HepG2 (cell line): ENCODE results near the gene TSR1. TPM values are rescaled to one million over a fixed set of nuclear protein-coding genes. Genes with fewer than 3 reads are reported as not detected.

Experiments
- ATAC-seq: fragments of 200-7000 bp; cut with Tn5 transposase; 3 replicates; pipeline ENCODE4 v1.9.1; 2020; ENCODE audit warnings: mild to moderate bottlenecking, moderate library complexity
- BruUV-seq: library from RNA; stranded (reverse); fragments of 400-500 nt; replicated peaks from 2 replicates; lab custom pipeline; 2021; lab: Mats Ljungman, UMichigan
- CTCF ChIA-PET: fragments of 300-600 bp; formaldehyde crosslinking; extraction: SDS; loops from one replicate; lab custom pipeline; 2021; ENCODE audit warnings: low total read pairs, inconsistent platforms, low intra/inter-chr PET ratio; lab: Yijun Ruan, JAX
- POLR2A ChIA-PET: fragments of 350-600 bp; sonication (Branson Sonifier 250); formaldehyde crosslinking; loops from one replicate; lab custom pipeline; 2020; ENCODE audit warnings: antibody characterized with exemption, inconsistent platforms; lab: Yijun Ruan, JAX
- DNase-seq: peaks from one replicate; pipeline ENCODE4 v3.0.0-alpha.2; 2015; ENCODE audit warnings: low spot score
- FAIRE-seq: peaks from 3 replicates; lab custom pipeline; 2011; peaks lifted over from hg19 to GRCh38; lab: Jason Lieb, UNC
- H2AFZ ChIP-seq: one replicate; pipeline ENCODE4 v1.6.1; 2011; ENCODE audit warnings: low read length, inconsistent platforms
- H3K27ac ChIP-seq: fragments of 300-600 bp; 3 replicates; pipeline ENCODE4 v1.8.0; 2011; ENCODE audit warnings: mixed run types, mild to moderate bottlenecking, mixed read lengths, low read length, inconsistent platforms; ENCODE audit not compliant: insufficient read depth; ENCODE audit errors: extremely low read length
- H3K27me3 ChIP-seq, 2 experiments: fragments of 200-600 bp in 1 of 2; 2 replicates in 1 of 2; 3 replicates in 1 of 2; pipeline versions ENCODE4 v1.6.0 to v1.8.0; 2011; ENCODE audit warnings: low read length in 2 of 2, mild to moderate bottlenecking in 2 of 2, moderate library complexity in 2 of 2, inconsistent platforms in 1 of 2; ENCODE audit not compliant: insufficient read depth in 2 of 2, control insufficient read depth in 1 of 2
- H3K36me3 ChIP-seq, 2 experiments: fragments of 200-600 bp in 1 of 2; replicated peaks in 1 of 2; 2 replicates in 1 of 2; 3 replicates in 1 of 2; pipeline versions ENCODE4 v1.5.1 to v1.8.0; 2011; ENCODE audit warnings: low read length in 2 of 2, inconsistent platforms in 1 of 2; ENCODE audit not compliant: insufficient read depth in 2 of 2, control insufficient read depth in 1 of 2
- H3K4me1 ChIP-seq: 2 replicates; pipeline ENCODE4 v1.5.1; 2012; ENCODE audit warnings: low read length, inconsistent platforms; ENCODE audit not compliant: insufficient read depth
- H3K4me2 ChIP-seq: 2 replicates; pipeline ENCODE4 v1.6.0; 2011; ENCODE audit warnings: low read depth, low read length, inconsistent platforms
- H3K4me3 ChIP-seq, 3 experiments: fragments of 200-600 bp in 1 of 3; sonication (generic), shearing (Covaris generic) in 1 of 3; replicated peaks in 1 of 3; 2 replicates each; pipeline ENCODE4 v1.5.1; 2011 to 2016; ENCODE audit warnings: low read length in 3 of 3, inconsistent platforms in 2 of 3, low read depth in 2 of 3, mild to moderate bottlenecking in 2 of 3, control low read depth in 1 of 3, mixed read lengths in 1 of 3; ENCODE audit not compliant: insufficient read depth in 1 of 3
- H3K79me2 ChIP-seq: one replicate; pipeline ENCODE4 v1.6.1; 2011; ENCODE audit warnings: low read length, inconsistent platforms; ENCODE audit not compliant: insufficient read depth
- H3K9ac ChIP-seq: 2 replicates; pipeline ENCODE4 v1.6.0; 2011; ENCODE audit warnings: mild to moderate bottlenecking, low read depth, low read length, inconsistent platforms; ENCODE audit not compliant: insufficient read depth
- H3K9me3 ChIP-seq: 2 replicates; pipeline ENCODE4 v1.5.1; 2012; ENCODE audit warnings: mild to moderate bottlenecking, low read length
- H4K20me1 ChIP-seq: 2 replicates; pipeline ENCODE4 v1.6.0; 2011; ENCODE audit warnings: inconsistent platforms, mild to moderate bottlenecking, low read length, moderate library complexity; ENCODE audit not compliant: insufficient read depth
- ELF4 ChIP-seq: sonication (generic); formaldehyde crosslinking; IDR thresholded peaks from 2 replicates; pipeline ENCODE4 v1.5.0; 2020; ENCODE audit warnings: missing genetic modification reagents, mild to moderate bottlenecking, moderate library complexity, borderline replicate concordance
- FOXJ3 ChIP-seq: sonication (generic); formaldehyde crosslinking; IDR thresholded peaks from 2 replicates; pipeline ENCODE4 v1.4.0; 2020; ENCODE audit warnings: missing genetic modification reagents, mild to moderate bottlenecking, borderline replicate concordance
- HOXA7 ChIP-seq: sonication (generic); formaldehyde crosslinking; IDR thresholded peaks from 2 replicates; pipeline ENCODE4 v1.8.1; 2022; ENCODE audit warnings: mild to moderate bottlenecking, missing genetic modification reagents, moderate library complexity
- MXI1 ChIP-seq: IDR thresholded peaks from 3 replicates; pipeline ENCODE4 v1.6.1; 2012; ENCODE audit warnings: low read depth, low read length, inconsistent platforms, borderline replicate concordance
- NR1H2 ChIP-seq: sonication (generic); formaldehyde crosslinking; IDR thresholded peaks from 2 replicates; pipeline ENCODE4 v1.8.1; 2022; ENCODE audit warnings: low read depth, missing genetic modification reagents, borderline replicate concordance
- NR2F1 ChIP-seq, 2 experiments: fragments of 450-650 bp in 1 of 2; formaldehyde crosslinking in 1 of 2; IDR thresholded peaks; 2 replicates each; pipeline versions ENCODE4 v1.5.0 to v1.6.1; 2016 to 2020; ENCODE audit warnings: mild to moderate bottlenecking in 1 of 2, missing compliant biosample characterization in 1 of 2, missing genetic modification reagents in 1 of 2, moderate library complexity in 1 of 2
- RARG ChIP-seq: sonication (generic); formaldehyde crosslinking; IDR thresholded peaks from 2 replicates; pipeline ENCODE4 v1.4.0; 2020; ENCODE audit warnings: low read depth, mild to moderate bottlenecking, missing genetic modification reagents
- SAFB2 ChIP-seq: sonication (generic); formaldehyde crosslinking; IDR thresholded peaks from 2 replicates; pipeline ENCODE4 v1.5.1; 2020; ENCODE audit warnings: missing genetic modification reagents, low read depth, mild to moderate bottlenecking, borderline replicate concordance
- SUZ12 ChIP-seq: fragments of 150-350 bp; IDR thresholded peaks from 2 replicates; pipeline ENCODE4 v1.6.1; 2014; ENCODE audit warnings: low read depth, low read length
- TRIM24 ChIP-seq: sonication (generic); formaldehyde crosslinking; IDR thresholded peaks from 2 replicates; pipeline ENCODE4 v1.8.0; 2022; ENCODE audit warnings: mild to moderate bottlenecking, missing genetic modification reagents
- ZC3H4 ChIP-seq: sonication (generic); formaldehyde crosslinking; IDR thresholded peaks from 2 replicates; pipeline ENCODE4 v1.4.0; 2020; ENCODE audit warnings: missing genetic modification reagents, borderline replicate concordance
- ZNF616 ChIP-seq: sonication (generic); formaldehyde crosslinking; IDR thresholded peaks from 2 replicates; pipeline ENCODE4 v1.5.0; 2020; ENCODE audit warnings: low read depth, mild to moderate bottlenecking, missing genetic modification reagents
- ZNF713 ChIP-seq: sonication (generic); formaldehyde crosslinking; IDR thresholded peaks from 2 replicates; pipeline ENCODE4 v1.4.0; 2020; ENCODE audit warnings: mild to moderate bottlenecking, missing genetic modification reagents
- ZNF883 ChIP-seq: sonication (generic); formaldehyde crosslinking; IDR thresholded peaks from 2 replicates; pipeline ENCODE4 v1.5.1; 2020; ENCODE audit warnings: mild to moderate bottlenecking, missing genetic modification reagents; ENCODE audit errors: not compliant biosample characterization
- ZSCAN29 ChIP-seq: sonication (generic); formaldehyde crosslinking; conservative IDR thresholded peaks from 2 replicates; pipeline ENCODE4 v1.4.0; 2020; ENCODE audit warnings: mild to moderate bottlenecking, missing genetic modification reagents
- WGBS: methylation state at CpG from one replicate; pipeline ENCODE4 v1.1.6; 2017; ENCODE audit warnings: low lambda C conversion rate; 5-methylcytosine and 5-hydroxymethylcytosine counted together
- in situ Hi-C: cut with HindIII; loops from 2 replicates; pipeline ENCODE4 v1.10.0; 2017; ENCODE audit warnings: low pct_unique_long_range_greater_than_20kb; ENCODE audit not compliant: extremely low pct_ligation_motif_present
- intact Hi-C: fragments of 100-400 bp; cut with micrococcal nuclease; formaldehyde crosslinking; loops from one replicate; pipeline ENCODE4 v1.10.0; 2022; ENCODE audit not compliant: unreplicated experiment
- polyA plus RNA-seq, 8 experiments: library from polyadenylated mRNA; depleted of rRNA in 3 of 8; stranded (reverse) in 7 of 8; unstranded in 1 of 8; fragments of >200 nt; fragmentation: Illumina TruSeq in 4 of 8; extraction: Trizol in 4 of 8; gene quantifications; 2 replicates each; pipeline versions ENCODE4 v1.2.1 to v1.2.3, GENCODE V29; 2011 to 2016; ENCODE audit warnings: low read depth in 4 of 8, missing spikeins in 1 of 8, mixed read lengths in 1 of 8; ENCODE audit not compliant: insufficient read depth in 1 of 8
- small RNA-seq, 3 experiments: library from RNA; depleted of rRNA; stranded (forward); fragments of <200 nt; gene quantifications; one replicate each; pipeline ENCODE3, GENCODE V24; 2012; ENCODE audit warnings: low read depth in 2 of 3, low replicate concordance in 1 of 3; ENCODE audit not compliant: insufficient read length in 3 of 3, insufficient read depth in 2 of 3
- total RNA-seq, 5 experiments: library from RNA; depleted of rRNA; stranded (reverse); fragments of >200 nt; fragmentation: Illumina TruSeq; extraction: Trizol; gene quantifications; 2 replicates each; pipeline ENCODE4 v1.2.3, GENCODE V29; 2016; ENCODE audit warnings: low read depth in 1 of 5
- TF ChIP-seq, protein P1 (sequence below): sonication (generic); formaldehyde crosslinking; IDR thresholded peaks from 2 replicates; pipeline ENCODE4 v1.8.1; 2022; ENCODE audit warnings: mild to moderate bottlenecking, missing genetic modification reagents

The TSR1 gene
- total and polyA plus RNA-seq, 2 of the 13 experiments (the other 11 are each of a cell fraction or from before 2014, with no cell fraction given) = 7.1 to 65.8 TPM

DNA sequence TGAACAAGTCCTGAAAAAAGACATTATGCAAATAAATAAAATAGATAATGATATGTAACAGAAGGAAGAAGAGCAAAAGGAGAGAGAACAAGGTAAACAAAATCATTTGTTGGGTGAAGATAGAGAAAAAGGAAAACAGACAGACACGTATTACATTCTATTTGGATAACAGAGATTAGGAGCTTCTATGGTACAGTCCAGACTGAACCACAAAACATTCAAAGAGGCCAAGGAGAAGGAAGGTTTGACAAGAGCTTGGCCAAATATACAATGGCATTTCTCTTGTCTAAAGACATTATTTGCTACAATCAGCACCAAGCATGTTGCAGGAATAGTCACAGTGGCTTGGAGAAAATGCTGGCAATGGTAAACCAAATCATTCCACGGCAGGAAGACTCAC is 61.8 kb downstream of the TSR1 start:
- no TSS peak for BruUV-seq

More for the DNA sequence above, 61.8 kb downstream of the TSR1 start:
- no peaks in the 10 kb centered on the region for H3K9me3 ChIP-seq
- FAIRE-seq = no peak
- H3K36me3 ChIP-seq = peaks cover 7 to 28% of the 10 kb centered on the region in 2 experiments; a peak in 4 of 5 replicates
- no peak overlapping the region for H3K4me2 ChIP-seq
- intact Hi-C loops = no loop called here
- in situ Hi-C loops = no loop called here
- no peak for TF ChIP-seq ZNF883
- TF ChIP-seq SUZ12 = no peak
- TF ChIP-seq ELF4 = no peak
- TF ChIP-seq NR2F1 (CRISPR knock-in tag; IDR thresholded peaks at IDR 0.05) = no peak
- TF ChIP-seq, protein P1, sequence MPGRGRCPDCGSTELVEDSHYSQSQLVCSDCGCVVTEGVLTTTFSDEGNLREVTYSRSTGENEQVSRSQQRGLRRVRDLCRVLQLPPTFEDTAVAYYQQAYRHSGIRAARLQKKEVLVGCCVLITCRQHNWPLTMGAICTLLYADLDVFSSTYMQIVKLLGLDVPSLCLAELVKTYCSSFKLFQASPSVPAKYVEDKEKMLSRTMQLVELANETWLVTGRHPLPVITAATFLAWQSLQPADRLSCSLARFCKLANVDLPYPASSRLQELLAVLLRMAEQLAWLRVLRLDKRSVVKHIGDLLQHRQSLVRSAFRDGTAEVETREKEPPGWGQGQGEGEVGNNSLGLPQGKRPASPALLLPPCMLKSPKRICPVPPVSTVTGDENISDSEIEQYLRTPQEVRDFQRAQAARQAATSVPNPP (CRISPR knock-in tag) = no peak
- TF ChIP-seq ZC3H4 (CRISPR knock-in tag) = no peak
- no peak for TF ChIP-seq NR1H2 (CRISPR knock-in tag)
- TF ChIP-seq HOXA7 = no peak
- no peak for TF ChIP-seq SAFB2 (CRISPR knock-in tag)
- no peak for TF ChIP-seq TRIM24
- no peak for TF ChIP-seq ZNF713 (CRISPR knock-in tag)
- TF ChIP-seq RARG (CRISPR knock-in tag) = no peak
- TF ChIP-seq ZSCAN29 (CRISPR knock-in tag) = no peak
- TF ChIP-seq ZNF616 (CRISPR knock-in tag) = no peak
- TF ChIP-seq FOXJ3 (CRISPR knock-in tag) = no peak
- no peak for TF ChIP-seq MXI1
- H3K4me3 ChIP-seq = no peak overlapping the region
- ATAC-seq = no peak
- no peaks in the 10 kb centered on the region for H3K79me2 ChIP-seq
- no peaks in the 10 kb centered on the region for H3K4me1 ChIP-seq
- no peak for DNase-seq
- CTCF ChIA-PET = no interaction called here
- H3K9ac ChIP-seq = no peak overlapping the region
- H2AFZ ChIP-seq = no peak overlapping the region
- H3K27ac ChIP-seq = no peak overlapping the region
- 69% methylated on average over 2 of the region's 2 CpGs for WGBS
- no peaks in the 10 kb centered on the region; the same call in 1 of the 2 replicates for H4K20me1 ChIP-seq
- H3K27me3 ChIP-seq = no peaks in the 10 kb centered on the region
- POLR2A ChIA-PET = no interaction called here

Small RNAs within 50 kb of the gene (small RNA-seq; reads per million reads assigned to genes)
- gene AC006435.3 (0 reads per million in 3 experiments), gene SNORD91A (158 to 1,250 (median 295) reads per million in 3 experiments), gene SNORD91B (9.1 to 50.1 (median 30.9) reads per million in 3 experiments)

Other genes starting within 250 kb of the TSR1 start
- 14.6 and 15.4 TPM in 2 replicates for gene SMG6, start 32.7 kb downstream of the TSR1 start, total RNA-seq (2016; rRNA removed; fragmentation: Illumina TruSeq; extraction: Trizol)
- gene SMG6, start 32.7 kb downstream of the TSR1 start, polyA plus RNA-seq (2011; rRNA removed) = 4.6 and 5.8 TPM in 2 replicates
- gene SRR, start 32.5 kb downstream of the TSR1 start, total RNA-seq (2016; rRNA removed; fragmentation: Illumina TruSeq; extraction: Trizol) = 3.6 and 8.5 TPM in 2 replicates
- 6.3 and 7.8 TPM in 2 replicates for gene SRR, start 32.5 kb downstream of the TSR1 start, polyA plus RNA-seq (2011; rRNA removed)
- 11.3 and 30.4 TPM in 2 replicates for gene SGSM2, start 1.0 kb upstream of the TSR1 start, total RNA-seq (2016; rRNA removed; fragmentation: Illumina TruSeq; extraction: Trizol)
- 51.3 and 65.4 TPM in 2 replicates for gene SGSM2, start 1.0 kb upstream of the TSR1 start, polyA plus RNA-seq (2011; rRNA removed)
- gene MNT, start 64.6 kb upstream of the TSR1 start, total RNA-seq (2016; rRNA removed; fragmentation: Illumina TruSeq; extraction: Trizol) = 2.3 and 3.5 TPM in 2 replicates
- gene MNT, start 64.6 kb upstream of the TSR1 start, polyA plus RNA-seq (2011; rRNA removed) = 1.8 and 2.1 TPM in 2 replicates
- gene METTL16, start 175.4 kb upstream of the TSR1 start, total RNA-seq (2016; rRNA removed; fragmentation: Illumina TruSeq; extraction: Trizol) = 18.5 and 28.9 TPM in 2 replicates
- gene METTL16, start 175.4 kb upstream of the TSR1 start, polyA plus RNA-seq (2011; rRNA removed) = 10.5 and 11.6 TPM in 2 replicates